ENCODE results near the gene AMPD3. TPM values are rescaled to one million over a fixed set of nuclear protein-coding genes. Genes with fewer than 3 reads are reported as not detected.

AMPD3 gene
- total RNA-seq, 1 experiment from 2014 or later: 5.9 TPM

DNA sequence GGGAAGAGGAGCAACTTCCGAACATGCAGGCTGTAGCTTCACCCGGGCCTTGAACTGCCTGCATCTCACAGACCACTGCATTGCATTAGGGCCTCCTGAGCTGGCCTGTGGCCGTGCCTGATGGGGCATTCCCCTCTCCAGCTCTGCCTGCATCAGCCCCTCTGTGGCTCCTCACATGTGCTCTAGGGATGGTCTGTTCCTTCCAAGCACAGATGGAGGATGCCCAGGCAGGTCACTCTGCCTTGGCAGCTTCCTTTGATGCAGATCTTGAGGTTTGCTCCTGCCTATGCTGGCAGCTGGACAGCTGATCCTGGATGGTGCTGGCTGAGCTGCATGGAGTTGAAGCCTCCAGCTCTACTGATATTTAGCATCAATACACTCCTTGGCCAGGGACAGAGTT, 28.5 kb downstream of the AMPD3 start:
- Mint-ChIP-seq H3K36me3 (ENCODE audit: insufficient read depth in 1 of 3, low read depth in 3 of 3) (no peaks in the 10 kb centered on the region), H3K4me1 (peaks cover 5 to 8% of the 10 kb centered on the region in 2 experiments), H3K4me3 (no peak overlapping the region), H3K27ac (no peak overlapping the region; a peak in 1 of 7 replicates), H3K27me3 (ENCODE audit: low read depth) (no peaks in the 10 kb centered on the region), H3K9me3 (no peaks in the 10 kb centered on the region)
- no peaks in the 10 kb centered on the region for H3K79me2 ChIP-seq (ENCODE audit: insufficient read depth, low read length)
- H2BK120ac ChIP-seq (ENCODE audit: low read depth, low read length, poor library complexity, severe bottlenecking): no peak overlapping the region
- no peak overlapping the region for H4K5ac ChIP-seq (ENCODE audit: insufficient read length, low read depth, low read length)
- no peak overlapping the region for H3K18ac ChIP-seq (ENCODE audit: insufficient read length, low read depth, low read length)
- no peak overlapping the region for H3K4me2 ChIP-seq (ENCODE audit: insufficient read depth, insufficient read length, low read length)
- no peak overlapping the region for H3K23ac ChIP-seq (ENCODE audit: insufficient read length, low read depth, low read length)
- H3K4ac ChIP-seq (ENCODE audit: low read depth, low read length): no peak overlapping the region
- DNase-seq: peak; percentile 14
- H2AFZ ChIP-seq (ENCODE audit: low read length): no peak overlapping the region
- no peak overlapping the region for H2BK20ac ChIP-seq (ENCODE audit: low read depth, low read length, poor library complexity, severe bottlenecking)
- TF ChIP-seq, protein P1, sequence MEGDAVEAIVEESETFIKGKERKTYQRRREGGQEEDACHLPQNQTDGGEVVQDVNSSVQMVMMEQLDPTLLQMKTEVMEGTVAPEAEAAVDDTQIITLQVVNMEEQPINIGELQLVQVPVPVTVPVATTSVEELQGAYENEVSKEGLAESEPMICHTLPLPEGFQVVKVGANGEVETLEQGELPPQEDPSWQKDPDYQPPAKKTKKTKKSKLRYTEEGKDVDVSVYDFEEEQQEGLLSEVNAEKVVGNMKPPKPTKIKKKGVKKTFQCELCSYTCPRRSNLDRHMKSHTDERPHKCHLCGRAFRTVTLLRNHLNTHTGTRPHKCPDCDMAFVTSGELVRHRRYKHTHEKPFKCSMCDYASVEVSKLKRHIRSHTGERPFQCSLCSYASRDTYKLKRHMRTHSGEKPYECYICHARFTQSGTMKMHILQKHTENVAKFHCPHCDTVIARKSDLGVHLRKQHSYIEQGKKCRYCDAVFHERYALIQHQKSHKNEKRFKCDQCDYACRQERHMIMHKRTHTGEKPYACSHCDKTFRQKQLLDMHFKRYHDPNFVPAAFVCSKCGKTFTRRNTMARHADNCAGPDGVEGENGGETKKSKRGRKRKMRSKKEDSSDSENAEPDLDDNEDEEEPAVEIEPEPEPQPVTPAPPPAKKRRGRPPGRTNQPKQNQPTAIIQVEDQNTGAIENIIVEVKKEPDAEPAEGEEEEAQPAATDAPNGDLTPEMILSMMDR (conservative IDR thresholded peaks at IDR 0.05): no peak
- no peak overlapping the region for H3K56ac ChIP-seq (ENCODE audit: insufficient read length, low read depth, low read length)
- WGBS (ENCODE audit: extremely low coverage, insufficient read length, low lambda C conversion rate): no CpG with 5 or more reads among the region's 3 CpGs
- no peaks in the 10 kb centered on the region for H3K79me1 ChIP-seq (ENCODE audit: insufficient read depth, low read depth, low read length, poor library complexity, severe bottlenecking)
- H2BK12ac ChIP-seq (ENCODE audit: insufficient read length, low read depth, low read length): no peak overlapping the region
- no peak overlapping the region for H3K9ac ChIP-seq (ENCODE audit: extremely low read depth, insufficient read length, low read length)
- H3K14ac ChIP-seq (ENCODE audit: insufficient read depth, low read length): no peak overlapping the region
- no peak overlapping the region for H2BK5ac ChIP-seq (ENCODE audit: insufficient read length, low read length)
- H3K9me3 ChIP-seq (ENCODE audit: control insufficient read depth, low read depth, low read length): no peaks in the 10 kb centered on the region
- H2AK5ac ChIP-seq (ENCODE audit: insufficient read length, low read length): no peak overlapping the region
- no peak overlapping the region for H3K27ac ChIP-seq (ENCODE audit: insufficient read length, low read depth, low read length)
- no peak overlapping the region for H3T11ph ChIP-seq (ENCODE audit: low read length)
- H3K27me3 ChIP-seq (ENCODE audit: insufficient read depth, low read length): no peaks in the 10 kb centered on the region
- H3K4me1 ChIP-seq (ENCODE audit: insufficient read depth, low read length): peaks cover 3% of the 10 kb centered on the region; the same call in 1 of the 2 replicates
- H2BK15ac ChIP-seq (ENCODE audit: low read depth, low read length): no peak overlapping the region
- no peak overlapping the region for H4K91ac ChIP-seq (ENCODE audit: insufficient read length, low read depth, low read length)
- no peak overlapping the region for H4K8ac ChIP-seq (replicated peaks; ENCODE audit: insufficient read length, low read depth, low read length)
- no peaks in the 10 kb centered on the region for H3K23me2 ChIP-seq (ENCODE audit: insufficient read length, low read depth, low read length, poor library complexity, severe bottlenecking)
- no peaks in the 10 kb centered on the region for H4K20me1 ChIP-seq (ENCODE audit: control insufficient read depth, insufficient read depth, insufficient read length)
